ENCODE measurements around the gene ARHGAP19.

GRCh38 chr10:97332591-97333350 is 40.3 kb upstream of the ARHGAP19 start:
- TF ChIP-seq POLR2A (conservative IDR thresholded peaks at IDR 0.05): no peak
- no peak for TF ChIP-seq JUN (IDR thresholded peaks at IDR 0.05; ENCODE audit: borderline replicate concordance, low read depth, low read length)
- no peak for TF ChIP-seq JUN (CRISPR knock-in tag; IDR thresholded peaks at IDR 0.05; ENCODE audit: borderline replicate concordance)
- no peak for TF ChIP-seq DPF2 (IDR thresholded peaks at IDR 0.05)
- no peak for TF ChIP-seq ZNF707 (CRISPR knock-in tag; conservative IDR thresholded peaks at IDR 0.05)
- TF ChIP-seq TCF3 (CRISPR knock-in tag; IDR thresholded peaks at IDR 0.05): no peak
- no peak for TF ChIP-seq CTCFL (IDR thresholded peaks at IDR 0.05; ENCODE audit: borderline replicate concordance, insufficient read depth, low read depth, low read length, poor library complexity, severe bottlenecking)
- TF ChIP-seq NR3C1 (CRISPR knock-in tag; IDR thresholded peaks at IDR 0.05): no peak
- TF ChIP-seq SIRT6 (IDR thresholded peaks at IDR 0.05; ENCODE audit: low read depth, low read length): no peak

Data from K562 (cell line).